HL-60 (cell line): ENCODE results near the gene CCDC121.

Experiments used
- DNase-seq, 2 experiments: peaks; one replicate each; pipeline ENCODE4 v3.0.0-alpha.2; 2010 to 2020; ENCODE audit warnings: low read depth in 1 of 2, low spot score in 1 of 2
- H3K27ac ChIP-seq: fragments of 250-450 bp; sonication (Bioruptor Pico); replicated peaks from 2 replicates; pipeline ENCODE4 v1.5.1; 2020; ENCODE audit warnings: mild to moderate bottlenecking, moderate library complexity
- H3K27me3 ChIP-seq: fragments of 250-450 bp; sonication (Bioruptor Pico); 2 replicates; pipeline ENCODE4 v1.5.1; 2021; ENCODE audit warnings: mild to moderate bottlenecking, moderate library complexity; ENCODE audit not compliant: insufficient read depth, poor library complexity, severe bottlenecking
- H3K4me3 ChIP-seq: replicated peaks from 2 replicates; pipeline ENCODE4 v1.5.1; 2011; ENCODE audit warnings: mild to moderate bottlenecking, control low read depth, low read length; ENCODE audit not compliant: insufficient read depth
- CTCF ChIP-seq: IDR thresholded peaks from one replicate; pipeline ENCODE4 v1.5.1; 2011; ENCODE audit warnings: low read length, control low read depth, inconsistent platforms; ENCODE audit not compliant: insufficient read depth
- GABPA ChIP-seq: IDR thresholded peaks from 2 replicates; pipeline ENCODE4 v1.6.1; 2012; ENCODE audit warnings: low read depth
- POLR2AphosphoS5 ChIP-seq: IDR thresholded peaks from 2 replicates; pipeline ENCODE4 v1.6.1; 2012; ENCODE audit warnings: low read depth
- REST ChIP-seq: IDR thresholded peaks from 2 replicates; pipeline ENCODE4 v1.6.1; 2012; ENCODE audit warnings: low read depth; ENCODE audit not compliant: insufficient replicate concordance
- SPI1 ChIP-seq: IDR thresholded peaks from 2 replicates; pipeline ENCODE4 v1.6.1; 2012; ENCODE audit warnings: low read depth, mild to moderate bottlenecking, borderline replicate concordance

The CCDC121 gene

GRCh38 chr2:27582129-27582694, 46.6 kb downstream of the CCDC121 start:
- Histone ChIP-seq H3K27me3 (no peaks in the 10 kb centered on the region), H3K27ac (peak overlapping the region; percentile 56), H3K4me3 (peak overlapping the region; percentile 80)
- no peak for DNase-seq
- no peak for TF ChIP-seq REST
- TF ChIP-seq POLR2AphosphoS5, result no peak
- TF ChIP-seq SPI1, result no peak

GRCh38 chr2:27581417-27582128, 47.2 kb downstream of the CCDC121 start:
- no peak for DNase-seq
- Histone ChIP-seq H3K4me3 (no peak overlapping the region), H3K27ac (no peak overlapping the region), H3K27me3 (no peaks in the 10 kb centered on the region)
- TF ChIP-seq CTCF, result no peak
- no peak for TF ChIP-seq GABPA
- TF ChIP-seq POLR2AphosphoS5, result no peak
- no peak for TF ChIP-seq SPI1
- TF ChIP-seq REST, result no peak
